HG02588 (cell line): ENCODE measurements around the gene EML3.
"Not testable (repeated sequence)": the region's sequence is repeated elsewhere in the genome, so short reads cannot be mapped to it uniquely, and the experiment has no call there.

Source experiments
- ATAC-seq: cut with Tn5 transposase; IDR thresholded peaks from one replicate; pipeline ENCODE4 v1.9.1; 2021; ENCODE audit warnings: mild to moderate bottlenecking, moderate library complexity; ENCODE audit not compliant: unreplicated experiment

Gene EML3

DNA sequence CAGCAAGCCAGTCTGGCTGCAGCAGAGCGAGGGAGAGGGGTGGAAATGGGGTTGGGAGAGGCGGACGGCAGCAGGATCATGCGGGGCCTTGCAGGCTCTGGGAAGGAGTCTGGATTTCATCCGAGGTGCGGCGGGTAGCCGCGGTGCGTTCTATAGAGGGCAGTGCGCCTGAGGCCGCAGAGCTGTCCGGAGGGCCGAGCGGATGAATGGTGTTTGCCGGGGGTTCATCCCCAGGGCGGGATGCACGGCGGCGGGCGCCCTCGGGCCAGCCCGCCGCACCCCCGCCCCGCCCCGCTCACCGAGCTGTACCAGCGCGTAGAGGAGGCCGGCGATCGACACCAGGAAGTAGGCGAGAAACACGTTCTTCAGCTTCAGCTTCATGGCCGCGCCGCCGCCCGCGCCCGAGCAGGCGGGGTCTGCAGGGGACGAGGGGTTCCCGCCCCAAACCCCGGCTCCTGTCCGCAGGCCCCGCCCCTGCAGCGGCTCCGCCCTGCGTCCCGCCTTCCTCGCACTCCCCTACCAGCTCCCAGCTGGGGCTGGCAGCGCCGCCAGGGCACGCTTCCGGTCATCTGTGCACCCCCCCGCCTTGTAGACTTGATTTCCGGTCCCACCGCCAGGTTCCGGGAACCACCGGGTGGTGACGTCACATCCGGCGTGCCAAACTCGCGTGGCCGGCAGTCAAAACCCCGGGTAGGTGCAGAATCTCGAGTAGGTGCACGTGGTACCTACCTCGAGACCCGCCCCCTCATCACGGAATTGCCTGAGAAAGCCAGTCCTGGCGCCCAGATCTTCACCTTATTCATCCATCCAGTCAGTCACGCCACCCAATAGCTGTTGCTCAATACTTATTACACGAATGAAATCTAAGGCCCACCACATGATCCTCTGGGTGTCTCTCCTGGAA lies 9.2 kb upstream of the EML3 start, which contains the start of gene B3GAT3:
TSS of gene B3GAT3 (minus strand) at position 420 of the 904 bp plus-strand sequence. CDS start at position 381, 39 bp downstream.
- ATAC-seq: peak; percentile 94

GRCh38 chr11:62621027-62621566 lies 8.5 kb upstream of the EML3 start:
- ATAC-seq: no peak

DNA sequence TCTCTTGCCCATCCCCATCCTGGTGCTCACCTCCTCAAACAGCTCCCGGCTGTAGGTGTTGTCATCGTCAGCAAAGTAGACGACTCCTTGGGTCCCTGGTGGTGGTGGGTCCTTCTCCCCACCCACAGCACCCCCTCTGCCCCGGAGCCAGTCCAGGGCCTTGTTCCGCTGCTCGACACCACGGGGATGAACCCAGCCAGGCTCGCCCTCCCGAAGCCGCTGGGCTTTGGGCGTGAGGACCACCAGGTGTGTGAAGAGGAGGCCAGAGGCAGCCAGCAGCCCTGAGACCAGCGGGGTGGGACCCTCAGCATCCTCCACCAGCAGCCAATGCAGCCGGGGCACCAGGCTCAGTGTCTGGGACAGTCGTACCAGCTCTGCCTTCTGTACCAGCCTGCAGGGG lies 4.4 kb upstream of the EML3 start:
- ATAC-seq: not testable (repeated sequence)

DNA sequence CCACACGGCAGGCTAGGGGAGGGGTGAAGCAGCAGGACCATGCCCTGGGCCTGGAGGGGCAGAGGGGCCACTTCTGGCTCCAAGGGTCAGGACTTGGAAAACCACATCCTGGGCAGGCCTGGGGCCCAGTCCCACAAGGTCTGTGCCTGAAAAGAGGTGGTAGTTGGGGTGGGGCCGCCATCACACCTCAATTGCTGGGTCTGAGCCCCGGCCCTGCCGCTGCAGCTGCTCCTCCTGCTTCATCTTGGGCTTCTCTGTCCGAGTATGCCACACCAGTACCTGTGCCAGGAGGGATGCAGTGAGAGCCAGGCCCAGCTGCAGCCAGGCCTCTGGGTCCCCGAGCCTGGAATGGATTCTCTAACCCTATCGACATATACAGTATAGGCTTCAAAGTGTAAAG lies 2.9 kb upstream of the EML3 start:
- ATAC-seq: no peak

GRCh38 chr11:62614275-62614674 lies 1.7 kb upstream of the EML3 start:
- no peak for ATAC-seq

DNA sequence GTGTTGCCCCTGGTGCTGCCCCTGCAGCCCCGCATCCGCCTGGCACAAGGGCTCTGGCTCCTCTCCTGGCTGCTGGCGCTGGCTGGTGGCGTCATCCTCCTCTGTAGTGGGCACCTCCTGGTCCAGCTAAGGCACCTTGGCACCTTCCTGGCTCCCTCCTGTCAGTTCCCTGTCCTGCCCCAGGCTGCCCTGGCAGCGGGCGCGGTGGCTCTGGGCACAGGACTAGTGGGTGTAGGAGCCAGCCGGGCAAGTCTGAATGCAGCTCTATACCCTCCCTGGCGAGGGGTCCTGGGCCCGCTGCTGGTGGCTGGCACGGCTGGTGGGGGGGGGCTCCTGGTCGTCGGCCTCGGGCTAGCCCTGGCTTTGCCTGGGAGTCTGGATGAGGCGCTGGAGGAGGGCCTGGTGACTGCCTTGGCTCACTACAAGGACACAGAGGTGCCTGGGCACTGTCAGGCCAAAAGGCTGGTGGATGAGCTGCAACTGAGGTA lies 760 bp upstream of the EML3 start:
- ATAC-seq: no peak

DNA sequence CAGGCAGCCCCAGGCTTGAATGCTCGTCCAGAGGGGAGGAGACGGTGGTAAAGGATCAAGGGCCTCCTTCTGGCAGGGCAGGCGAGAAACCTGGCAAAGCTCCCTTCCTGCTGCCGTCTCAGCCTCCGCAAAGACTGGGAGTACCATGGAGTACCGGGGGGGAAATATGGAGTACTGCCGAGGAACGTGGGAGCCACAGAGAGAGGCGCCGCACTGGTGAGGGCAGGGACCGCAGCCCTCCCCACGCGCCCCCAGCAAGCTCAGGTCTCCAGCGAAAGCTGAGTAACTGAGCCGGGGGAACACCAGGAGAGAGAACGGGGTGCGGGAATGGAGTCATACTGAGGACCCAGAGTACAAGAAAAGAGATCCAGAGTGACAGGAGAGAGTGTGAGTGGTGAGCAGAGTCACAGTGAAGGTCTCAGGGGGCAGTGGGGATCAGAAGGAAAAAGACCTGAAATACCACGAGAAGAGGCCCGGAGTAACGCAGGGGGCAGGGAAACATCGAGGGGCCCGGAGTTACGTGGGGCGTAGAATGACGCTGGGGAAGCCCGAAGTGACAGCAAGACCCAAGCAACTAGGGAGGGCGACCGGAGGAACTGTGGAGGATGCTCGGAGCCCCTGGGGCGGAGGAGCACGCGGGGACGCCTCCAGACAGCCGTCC lies 740 bp downstream of the EML3 start:
- ATAC-seq: peak; percentile 2

GRCh38 chr11:62610814-62611704 lies 1.5 kb downstream of the EML3 start:
- no peak for ATAC-seq

GRCh38 chr11:62610403-62610802 lies 2.2 kb downstream of the EML3 start:
- no peak for ATAC-seq

GRCh38 chr11:62608776-62609175 lies 3.8 kb downstream of the EML3 start:
- no peak for ATAC-seq

GRCh38 chr11:62607714-62608113 lies 4.9 kb downstream of the EML3 start:
- ATAC-seq: no peak

GRCh38 chr11:62605902-62606301 lies 6.7 kb downstream of the EML3 start:
- ATAC-seq: no peak

GRCh38 chr11:62605467-62605866 lies 7.1 kb downstream of the EML3 start:
- ATAC-seq: no peak

GRCh38 chr11:62604460-62605120 lies 8.0 kb downstream of the EML3 start:
- no peak for ATAC-seq

- ATAC-seq: no peak
These were observed 8.7 kb downstream of the EML3 start for GRCh38 chr11:62603776-62604299.

DNA sequence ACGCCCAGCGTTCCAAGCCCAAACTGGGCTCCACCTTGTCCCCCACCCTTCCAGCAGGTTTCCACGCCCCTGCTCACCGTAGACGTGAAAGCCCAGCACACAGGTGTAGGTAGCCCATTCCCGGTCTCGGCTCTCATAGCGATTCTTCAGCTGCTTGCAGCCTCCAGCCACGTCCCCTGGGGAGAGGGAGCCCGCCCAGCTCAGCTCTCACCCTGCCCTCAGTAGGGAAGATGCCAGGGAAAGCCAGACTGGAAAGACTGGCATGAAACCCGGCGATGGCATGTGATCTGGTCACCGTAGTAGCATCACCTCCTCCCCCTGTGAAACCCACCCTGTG lies 9.5 kb downstream of the EML3 start:
- ATAC-seq: no peak

- no peak for ATAC-seq
These were observed 10.2 kb downstream of the EML3 start for GRCh38 chr11:62602141-62603071.

DNA sequence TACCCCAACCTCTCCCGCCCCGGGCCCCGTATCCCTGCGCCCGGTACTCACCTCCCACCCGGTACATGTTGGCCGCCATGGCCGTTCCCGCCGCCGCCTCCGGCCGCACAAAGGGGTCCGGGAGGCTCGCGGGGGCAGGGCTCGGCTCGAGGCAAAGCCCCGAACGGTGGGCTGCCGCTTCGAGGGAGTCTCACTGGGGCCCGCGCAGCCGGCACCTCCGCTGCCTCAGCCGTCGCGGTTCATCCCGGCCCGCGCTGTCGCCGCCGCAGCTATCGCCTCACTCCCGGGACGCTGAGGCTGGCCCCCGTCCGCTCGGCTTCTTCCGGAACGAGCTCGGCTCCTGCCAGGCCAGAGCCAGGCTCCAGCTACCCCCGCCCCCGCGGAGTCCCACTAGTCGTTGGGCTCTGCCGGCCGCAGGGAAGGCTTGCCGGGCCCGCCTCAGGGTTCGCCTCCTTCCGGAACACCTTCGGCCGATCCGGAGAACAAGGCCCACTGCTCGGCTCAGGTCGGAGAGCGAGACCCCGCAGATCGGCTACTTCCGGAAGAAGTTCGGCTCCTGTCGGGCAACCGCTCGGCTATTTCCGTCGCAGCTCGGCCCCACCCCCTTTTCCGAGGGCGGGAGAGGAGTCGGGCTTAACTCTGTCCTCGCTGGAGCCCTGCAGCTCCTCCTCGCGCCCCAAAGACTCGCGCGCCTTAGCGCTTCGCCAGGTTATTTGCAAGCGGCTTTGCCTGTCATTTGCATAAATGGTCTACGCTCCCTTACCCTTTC lies 11.0 kb downstream of the EML3 start, which contains the start of gene MTA2:
TSS of gene MTA2 (minus strand) at position 494 of the 769 bp plus-strand sequence. CDS start at position 79, 415 bp downstream.
- ATAC-seq: peak; percentile 71
